H9 (cell line): ENCODE results near the gene GPC6. TPM values are rescaled to one million over a fixed set of nuclear protein-coding genes. Genes with fewer than 3 reads are reported as not detected.

Experiments
- DNase-seq: peaks from one replicate; pipeline ENCODE4 v3.0.0-alpha.2; 2017
- H2AFZ ChIP-seq: one replicate; pipeline ENCODE4 v1.6.1; 2013; ENCODE audit warnings: mild to moderate bottlenecking, low read length, control low read depth, moderate library complexity
- H2AK5ac ChIP-seq: 2 replicates; pipeline ENCODE4 v1.6.1; 2013; ENCODE audit warnings: low read length, control low read depth, mixed read lengths; ENCODE audit not compliant: insufficient read length
- H2BK120ac ChIP-seq: one replicate; pipeline ENCODE4 v1.6.1; 2013; ENCODE audit warnings: low read depth, mild to moderate bottlenecking, low read length, control low read depth, inconsistent platforms; ENCODE audit not compliant: poor library complexity, severe bottlenecking
- H2BK12ac ChIP-seq: 2 replicates; pipeline ENCODE4 v1.6.1; 2013; ENCODE audit warnings: low read length, control low read depth, mixed read lengths, low read depth; ENCODE audit not compliant: insufficient read length
- H2BK15ac ChIP-seq: 2 replicates; pipeline ENCODE4 v1.6.1; 2013; ENCODE audit warnings: low read depth, low read length, control low read depth
- H2BK20ac ChIP-seq: one replicate; pipeline ENCODE4 v1.6.1; 2013; ENCODE audit warnings: low read depth, mild to moderate bottlenecking, low read length, control low read depth, inconsistent platforms; ENCODE audit not compliant: poor library complexity, severe bottlenecking
- H2BK5ac ChIP-seq: 2 replicates; pipeline ENCODE4 v1.6.1; 2013; ENCODE audit warnings: low read length, control low read depth, mixed read lengths; ENCODE audit not compliant: insufficient read length
- H3K14ac ChIP-seq: 2 replicates; pipeline ENCODE4 v1.6.1; 2013; ENCODE audit warnings: low read length, control low read depth; ENCODE audit not compliant: insufficient read depth
- H3K18ac ChIP-seq: 2 replicates; pipeline ENCODE4 v1.6.1; 2013; ENCODE audit warnings: low read depth, mild to moderate bottlenecking, mixed read lengths, low read length, control low read depth; ENCODE audit not compliant: insufficient read length
- H3K23ac ChIP-seq: 2 replicates; pipeline ENCODE4 v1.6.1; 2013; ENCODE audit warnings: low read length, control low read depth, mixed read lengths, low read depth; ENCODE audit not compliant: insufficient read length
- H3K23me2 ChIP-seq: 2 replicates; pipeline ENCODE4 v1.6.1; 2013; ENCODE audit warnings: low read depth, mild to moderate bottlenecking, mixed read lengths, low read length, control low read depth; ENCODE audit not compliant: insufficient read length, poor library complexity, severe bottlenecking
- H3K27ac ChIP-seq: 2 replicates; pipeline ENCODE4 v1.5.1; 2013; ENCODE audit warnings: low read length, control low read depth, mixed read lengths, low read depth; ENCODE audit not compliant: insufficient read length
- H3K27me3 ChIP-seq: 2 replicates; pipeline ENCODE4 v1.6.1; 2013; ENCODE audit warnings: low read length, control low read depth, inconsistent platforms; ENCODE audit not compliant: insufficient read depth
- H3K4ac ChIP-seq: 2 replicates; pipeline ENCODE4 v1.6.1; 2013; ENCODE audit warnings: low read depth, mild to moderate bottlenecking, control low read depth, inconsistent platforms, low read length, moderate library complexity
- H3K4me1 ChIP-seq: 2 replicates; pipeline ENCODE4 v1.6.1; 2013; ENCODE audit warnings: low read length, control low read depth, inconsistent platforms; ENCODE audit not compliant: insufficient read depth
- H3K4me2 ChIP-seq: 2 replicates; pipeline ENCODE4 v1.6.1; 2013; ENCODE audit warnings: low read length, control low read depth, mixed read lengths; ENCODE audit not compliant: insufficient read length, insufficient read depth
- H3K56ac ChIP-seq: 2 replicates; pipeline ENCODE4 v1.6.1; 2013; ENCODE audit warnings: low read depth, mild to moderate bottlenecking, mixed read lengths, low read length, control low read depth; ENCODE audit not compliant: insufficient read length
- H3K79me1 ChIP-seq: 2 replicates; pipeline ENCODE4 v1.6.1; 2013; ENCODE audit warnings: low read depth, mild to moderate bottlenecking, moderate library complexity, low read length, control low read depth, inconsistent platforms; ENCODE audit not compliant: insufficient read depth, poor library complexity, severe bottlenecking
- H3K79me2 ChIP-seq: 2 replicates; pipeline ENCODE4 v1.6.1; 2013; ENCODE audit warnings: low read length, control low read depth, inconsistent platforms; ENCODE audit not compliant: insufficient read depth
- H3K9ac ChIP-seq: 2 replicates; pipeline ENCODE4 v1.6.1; 2013; ENCODE audit warnings: low read length, control low read depth, mixed read lengths; ENCODE audit not compliant: insufficient read length; ENCODE audit errors: extremely low read depth
- H3K9me3 ChIP-seq: one replicate; pipeline ENCODE4 v1.6.1; 2013; ENCODE audit warnings: low read depth, low read length, inconsistent platforms; ENCODE audit not compliant: control insufficient read depth
- H3T11ph ChIP-seq: one replicate; pipeline ENCODE4 v1.6.1; 2013; ENCODE audit warnings: mild to moderate bottlenecking, low read length, control low read depth, inconsistent platforms
- H4K20me1 ChIP-seq: one replicate; pipeline ENCODE4 v1.6.1; 2013; ENCODE audit not compliant: control insufficient read depth, insufficient read length, insufficient read depth
- H4K5ac ChIP-seq: 2 replicates; pipeline ENCODE4 v1.6.1; 2013; ENCODE audit warnings: low read depth, mild to moderate bottlenecking, mixed read lengths, low read length, control low read depth; ENCODE audit not compliant: insufficient read length
- H4K8ac ChIP-seq: replicated peaks from 2 replicates; pipeline ENCODE4 v1.6.1; 2013; ENCODE audit warnings: low read length, control low read depth, mixed read lengths, low read depth; ENCODE audit not compliant: insufficient read length
- H4K91ac ChIP-seq: 2 replicates; pipeline ENCODE4 v1.6.1; 2013; ENCODE audit warnings: low read depth, mild to moderate bottlenecking, moderate library complexity, mixed read lengths, low read length, control low read depth; ENCODE audit not compliant: insufficient read length
- H3K27ac Mint-ChIP-seq, 3 experiments: 2 replicates in 2 of 3; 3 replicates in 1 of 3; pipeline ENCODE4 v1.8.0; 2020 to 2021; ENCODE audit warnings: mixed read lengths in 3 of 3, mild to moderate bottlenecking in 1 of 3, moderate library complexity in 1 of 3
- H3K27me3 Mint-ChIP-seq: 2 replicates; pipeline ENCODE4 v1.8.0; 2021; ENCODE audit warnings: low read depth, mild to moderate bottlenecking, moderate library complexity, mixed read lengths
- H3K36me3 Mint-ChIP-seq, 3 experiments: 2 replicates in 2 of 3; 3 replicates in 1 of 3; pipeline ENCODE4 v1.8.0; 2020 to 2021; ENCODE audit warnings: low read depth in 3 of 3, mixed read lengths in 3 of 3; ENCODE audit not compliant: insufficient read depth in 1 of 3
- H3K4me1 Mint-ChIP-seq, 2 experiments: 2 replicates each; pipeline ENCODE4 v1.8.0; 2020; ENCODE audit warnings: mixed read lengths in 2 of 2
- H3K4me3 Mint-ChIP-seq, 2 experiments: 2 replicates in 1 of 2; 3 replicates in 1 of 2; pipeline ENCODE4 v1.8.0; 2020 to 2021; ENCODE audit warnings: mild to moderate bottlenecking in 2 of 2, mixed read lengths in 2 of 2, moderate library complexity in 1 of 2
- H3K9me3 Mint-ChIP-seq, 2 experiments: 2 replicates in 1 of 2; 3 replicates in 1 of 2; pipeline ENCODE4 v1.8.0; 2020; ENCODE audit warnings: mild to moderate bottlenecking in 2 of 2, mixed read lengths in 2 of 2, moderate library complexity in 1 of 2
- CTCF ChIP-seq: fragments of 200-600 bp; sonication (generic); conservative IDR thresholded peaks from 3 replicates; pipeline ENCODE4 v1.8.0; 2021; ENCODE audit warnings: antibody characterized with exemption, mild to moderate bottlenecking
- WGBS: extraction: QIAGEN DNeasy Blood & Tissue Kit; methylation state at CpG from one replicate; pipeline ENCODE4 v1.1.7; 2013; ENCODE audit warnings: missing lambda C conversion rate, low lambda C conversion rate, mixed read lengths; ENCODE audit not compliant: insufficient read length; ENCODE audit errors: extremely low coverage; 5-methylcytosine and 5-hydroxymethylcytosine counted together
- total RNA-seq: library from RNA; stranded (reverse); gene quantifications from 2 replicates; pipeline ENCODE4 v1.2.1, GENCODE V29; 2021

GPC6 gene
- total RNA-seq, 1 experiment from 2014 or later: 15.6 TPM

GRCh38 chr13:93680329-93680728 lies 453.7 kb downstream of the GPC6 start:
- no peaks in the 10 kb centered on the region; a peak in 1 of 4 replicates for H3K4me1 Mint-ChIP-seq
- no peak overlapping the region for H2AK5ac ChIP-seq
- H4K20me1 ChIP-seq: no peaks in the 10 kb centered on the region
- H3K4me1 ChIP-seq: no peaks in the 10 kb centered on the region
- H2AFZ ChIP-seq: no peak overlapping the region
- H2BK120ac ChIP-seq: no peak overlapping the region
- H3K56ac ChIP-seq: no peak overlapping the region
- no peaks in the 10 kb centered on the region for H3K27me3 Mint-ChIP-seq
- no peak overlapping the region for H4K91ac ChIP-seq
- WGBS: no CpG with 5 or more reads among the region's 2 CpGs
- no peaks in the 10 kb centered on the region for H3K23me2 ChIP-seq
- H3K79me2 ChIP-seq: no peaks in the 10 kb centered on the region
- H3K18ac ChIP-seq: no peak overlapping the region
- DNase-seq: no peak
- no peak overlapping the region for H3K4me2 ChIP-seq
- no peak overlapping the region for H3K4me3 Mint-ChIP-seq
- H2BK12ac ChIP-seq: no peak overlapping the region
- H3K23ac ChIP-seq: no peak overlapping the region
- no peak overlapping the region for H3K4ac ChIP-seq
- no peak overlapping the region for H3T11ph ChIP-seq
- H3K9me3 ChIP-seq: no peaks in the 10 kb centered on the region
- H4K8ac ChIP-seq: no peak overlapping the region
- no peak overlapping the region for H3K27ac ChIP-seq
- no peaks in the 10 kb centered on the region for H3K9me3 Mint-ChIP-seq
- H2BK20ac ChIP-seq: no peak overlapping the region
- H2BK15ac ChIP-seq: no peak overlapping the region
- no peak overlapping the region for H4K5ac ChIP-seq
- no peak overlapping the region for H3K14ac ChIP-seq
- no peaks in the 10 kb centered on the region for H3K79me1 ChIP-seq
- TF ChIP-seq CTCF: no peak
- no peak overlapping the region for H3K9ac ChIP-seq
- no peak overlapping the region for H2BK5ac ChIP-seq
- no peak overlapping the region for H3K27ac Mint-ChIP-seq
- no peaks in the 10 kb centered on the region for H3K36me3 Mint-ChIP-seq
- no peaks in the 10 kb centered on the region for H3K27me3 ChIP-seq
